ENCODE measurements around the gene PHACTR1. TPM values are rescaled to one million over a fixed set of nuclear protein-coding genes. Genes with fewer than 3 reads are reported as not detected.
A peak's percentile ranks its signal among the peaks of the same experiment; 100 is the strongest.

PHACTR1 gene
- polyA plus RNA-seq, 1 of the 3 experiments (the other 2 are of a cell fraction) = 0.12 TPM

GRCh38 chr6:13304580-13305260 lies 588.2 kb downstream of the PHACTR1 start:
- H4K20me1 ChIP-seq (ENCODE audit: insufficient read depth) = no peaks in the 10 kb centered on the region
- CTCF ChIA-PET = interaction anchor here (0.9 kb wide), 1 partner anchor 393 kb away, joined by 4 read pairs; no protein-coding TSS in a partner anchor
- no peak overlapping the region for H2AFZ ChIP-seq (ENCODE audit: low read depth)
- TF ChIP-seq GATA2 (CRISPR knock-in tag; IDR thresholded peaks at IDR 0.05) (no peak), FOXJ3 (CRISPR knock-in tag; IDR thresholded peaks at IDR 0.05) (no peak), REST (IDR thresholded peaks at IDR 0.05; ENCODE audit: low read depth, low read length) (no peak), RCOR1 (IDR thresholded peaks at IDR 0.05; ENCODE audit: low read length) (no peak), PBX3 (IDR thresholded peaks at IDR 0.05) (no peak)
- WGBS (ENCODE audit: low lambda C conversion rate) = 93% methylated on average over 11 of the region's 11 CpGs
- H3K9me3 ChIP-seq = no peaks in the 10 kb centered on the region
- no peaks in the 10 kb centered on the region for H3K9me2 ChIP-seq
- no peak for DNase-seq
- no peak overlapping the region for H3K9ac ChIP-seq
- peaks cover 0 to 27% of the 10 kb centered on the region in 2 experiments; a peak in 3 of 4 replicates for H3K4me1 ChIP-seq (ENCODE audit: control insufficient read depth in 1 of 2, insufficient read depth in 2 of 2, low read depth in 1 of 2, low read length in 1 of 2)
- POLR2A ChIA-PET = no interaction called here
- peaks cover 16% of the 10 kb centered on the region for H3F3A ChIP-seq (replicated peaks; ENCODE audit: insufficient read depth)
- peak overlapping the region; percentile 71; the same call in 1 of the 2 replicates for H3K4me2 ChIP-seq
- peaks cover 25 to 76% of the 10 kb centered on the region in 2 experiments for H3K36me3 ChIP-seq (replicated peaks in 1 of 2; ENCODE audit: control insufficient read depth in 1 of 2, insufficient read depth in 2 of 2, low read length in 1 of 2)
- H3K79me2 ChIP-seq (ENCODE audit: insufficient read depth) = no peaks in the 10 kb centered on the region
- no peaks in the 10 kb centered on the region for H3K27me3 ChIP-seq (ENCODE audit: insufficient read depth)
- peak overlapping the region in 1 of 2 experiments; percentile 82; a peak in 2 of 4 replicates for H3K27ac ChIP-seq (ENCODE audit: low read depth in 2 of 2, low read length in 1 of 2)
- no peak overlapping the region for H3K4me3 ChIP-seq (ENCODE audit: low read depth in 2 of 2, low read length in 1 of 2)

GRCh38 chr6:13305288-13305687 lies 588.7 kb downstream of the PHACTR1 start:
- Histone ChIP-seq H3F3A (replicated peaks; ENCODE audit: insufficient read depth) (peaks cover 16% of the 10 kb centered on the region), H3K27me3 (ENCODE audit: insufficient read depth) (no peaks in the 10 kb centered on the region), H2AFZ (ENCODE audit: low read depth) (no peak overlapping the region), H3K9ac (no peak overlapping the region), H3K4me2 (no peak overlapping the region), H3K4me3 (ENCODE audit: low read depth in 2 of 2, low read length in 1 of 2) (no peak overlapping the region), H3K9me2 (no peaks in the 10 kb centered on the region), H3K36me3 (replicated peaks in 1 of 2; ENCODE audit: control insufficient read depth in 1 of 2, insufficient read depth in 2 of 2, low read length in 1 of 2) (peaks cover 30 to 75% of the 10 kb centered on the region in 2 experiments), H4K20me1 (ENCODE audit: insufficient read depth) (no peaks in the 10 kb centered on the region), H3K9me3 (no peaks in the 10 kb centered on the region), H3K4me1 (ENCODE audit: control insufficient read depth in 1 of 2, insufficient read depth in 2 of 2, low read depth in 1 of 2, low read length in 1 of 2) (peaks cover 0 to 27% of the 10 kb centered on the region in 2 experiments; a peak in 3 of 4 replicates), H3K79me2 (ENCODE audit: insufficient read depth) (no peaks in the 10 kb centered on the region), H3K27ac (ENCODE audit: low read depth in 2 of 2, low read length in 1 of 2) (no peak overlapping the region)
- 81% methylated on average over 4 of the region's 4 CpGs for WGBS (ENCODE audit: low lambda C conversion rate)
- ChIA-PET CTCF (no interaction called here), POLR2A (no interaction called here)
- no peak for DNase-seq
- no peak for TF ChIP-seq FOXM1 (IDR thresholded peaks at IDR 0.05; ENCODE audit: low read depth)
- TF ChIP-seq NRF1 (IDR thresholded peaks at IDR 0.05; ENCODE audit: low read depth, low read length) = no peak
- no peak for TF ChIP-seq GABPA (IDR thresholded peaks at IDR 0.05; ENCODE audit: low read depth)
- TF ChIP-seq FOSL2 (IDR thresholded peaks at IDR 0.05; ENCODE audit: borderline replicate concordance, low read depth) = no peak
- TF ChIP-seq RFX5 (IDR thresholded peaks at IDR 0.05; ENCODE audit: low read length) = no peak
- no peak for TF ChIP-seq SIN3A (IDR thresholded peaks at IDR 0.05; ENCODE audit: borderline replicate concordance, low read depth, low read length)
- TF ChIP-seq PBX3 (IDR thresholded peaks at IDR 0.05) = no peak
- no peak for TF ChIP-seq EZH2phosphoT487 (IDR thresholded peaks at IDR 0.05; ENCODE audit: borderline replicate concordance, low read depth)
- no peak for TF ChIP-seq TCF12 (IDR thresholded peaks at IDR 0.05)
- no peak for TF ChIP-seq ELF1 (IDR thresholded peaks at IDR 0.05)
- no peak for TF ChIP-seq MAX (IDR thresholded peaks at IDR 0.05; ENCODE audit: low read depth)
- TF ChIP-seq RCOR1 (IDR thresholded peaks at IDR 0.05; ENCODE audit: low read length) = no peak
- no peak for TF ChIP-seq MEF2A (IDR thresholded peaks at IDR 0.05; ENCODE audit: borderline replicate concordance, low read depth)
- no peak for TF ChIP-seq TEAD4 (IDR thresholded peaks at IDR 0.05; ENCODE audit: borderline replicate concordance, insufficient read depth)
- TF ChIP-seq USF1 (IDR thresholded peaks at IDR 0.05; ENCODE audit: borderline replicate concordance, low read depth) = no peak
- no peak for TF ChIP-seq SMC3 (IDR thresholded peaks at IDR 0.05; ENCODE audit: low read depth, low read length)
- TF ChIP-seq GATA2 (CRISPR knock-in tag; IDR thresholded peaks at IDR 0.05) = no peak
- TF ChIP-seq JUND (IDR thresholded peaks at IDR 0.05) = no peak

Data from SK-N-SH (cell line).